ENCODE data around the gene SYNM.

- TF ChIP-seq POLR2AphosphoS5 (IDR thresholded peaks at IDR 0.05; ENCODE audit: low read depth, low read length) (no peak), SIN3A (IDR thresholded peaks at IDR 0.05; ENCODE audit: borderline replicate concordance, insufficient read depth, low read length) (no peak), TAF1 (IDR thresholded peaks at IDR 0.05; ENCODE audit: borderline replicate concordance, insufficient read depth, low read length) (no peak), FOXP2 (optimal IDR thresholded peaks at IDR 0.05; ENCODE audit: borderline replicate concordance, extremely low read depth, extremely low read length, insufficient read depth) (no peak)
- TF ChIP-seq, protein P1, sequence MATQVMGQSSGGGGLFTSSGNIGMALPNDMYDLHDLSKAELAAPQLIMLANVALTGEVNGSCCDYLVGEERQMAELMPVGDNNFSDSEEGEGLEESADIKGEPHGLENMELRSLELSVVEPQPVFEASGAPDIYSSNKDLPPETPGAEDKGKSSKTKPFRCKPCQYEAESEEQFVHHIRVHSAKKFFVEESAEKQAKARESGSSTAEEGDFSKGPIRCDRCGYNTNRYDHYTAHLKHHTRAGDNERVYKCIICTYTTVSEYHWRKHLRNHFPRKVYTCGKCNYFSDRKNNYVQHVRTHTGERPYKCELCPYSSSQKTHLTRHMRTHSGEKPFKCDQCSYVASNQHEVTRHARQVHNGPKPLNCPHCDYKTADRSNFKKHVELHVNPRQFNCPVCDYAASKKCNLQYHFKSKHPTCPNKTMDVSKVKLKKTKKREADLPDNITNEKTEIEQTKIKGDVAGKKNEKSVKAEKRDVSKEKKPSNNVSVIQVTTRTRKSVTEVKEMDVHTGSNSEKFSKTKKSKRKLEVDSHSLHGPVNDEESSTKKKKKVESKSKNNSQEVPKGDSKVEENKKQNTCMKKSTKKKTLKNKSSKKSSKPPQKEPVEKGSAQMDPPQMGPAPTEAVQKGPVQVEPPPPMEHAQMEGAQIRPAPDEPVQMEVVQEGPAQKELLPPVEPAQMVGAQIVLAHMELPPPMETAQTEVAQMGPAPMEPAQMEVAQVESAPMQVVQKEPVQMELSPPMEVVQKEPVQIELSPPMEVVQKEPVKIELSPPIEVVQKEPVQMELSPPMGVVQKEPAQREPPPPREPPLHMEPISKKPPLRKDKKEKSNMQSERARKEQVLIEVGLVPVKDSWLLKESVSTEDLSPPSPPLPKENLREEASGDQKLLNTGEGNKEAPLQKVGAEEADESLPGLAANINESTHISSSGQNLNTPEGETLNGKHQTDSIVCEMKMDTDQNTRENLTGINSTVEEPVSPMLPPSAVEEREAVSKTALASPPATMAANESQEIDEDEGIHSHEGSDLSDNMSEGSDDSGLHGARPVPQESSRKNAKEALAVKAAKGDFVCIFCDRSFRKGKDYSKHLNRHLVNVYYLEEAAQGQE (IDR thresholded peaks at IDR 0.05; ENCODE audit: insufficient read depth in 1 of 2, low read depth in 2 of 2, low read length in 2 of 2): no peak
These were observed 23.5 kb downstream of the SYNM start for GRCh38 chr15:99128411-99128810.

All from PFSK-1 (cell line).